Stimulated activated CD4-positive, alpha-beta T cell treated with anti-CD3 and anti-CD28 coated beads, Interleukin-12 subunit alpha, Interleukin-12 subunit beta, amount 100 ng/mL, for 48 hours (primary cell): ENCODE measurements around the gene POTEG.
"Not testable (repeated sequence)": the region's sequence is repeated elsewhere in the genome, so short reads cannot be mapped to it uniquely, and the experiment has no call there.

Source experiments
- DNase-seq, 3 donors: peaks; one replicate each; pipeline ENCODE4 v3.0.0-alpha.2; 2020; ENCODE audit warnings: low read depth in 2 of 3, low spot score in 1 of 3

The POTEG gene

GRCh38 chr14:19434241-19434640, at the start of gene POTEG:
TSS of gene POTEG (minus strand) at chr14:19434341. CDS start at chr14:19434289, 52 bp downstream.
- not testable (repeated sequence) for DNase-seq

GRCh38 chr14:19482093-19482492, 48.0 kb upstream of the POTEG start:
- not testable (repeated sequence) for DNase-seq

GRCh38 chr14:19481421-19481820, 47.3 kb upstream of the POTEG start:
- DNase-seq, result not testable (repeated sequence)

- not testable (repeated sequence) for DNase-seq
These were observed 46.4 kb upstream of the POTEG start for GRCh38 chr14:19480491-19480890.

GRCh38 chr14:19445761-19446160, 11.6 kb upstream of the POTEG start:
- not testable (repeated sequence) for DNase-seq

GRCh38 chr14:19439826-19440225, 5.7 kb upstream of the POTEG start:
- DNase-seq, result not testable (repeated sequence)

GRCh38 chr14:19439219-19439618, 5.1 kb upstream of the POTEG start:
- DNase-seq, result not testable (repeated sequence)

- not testable (repeated sequence) for DNase-seq
These were observed 2.9 kb upstream of the POTEG start for GRCh38 chr14:19437126-19437443.

GRCh38 chr14:19436311-19437125, 2.4 kb upstream of the POTEG start:
- DNase-seq, result not testable (repeated sequence)

- DNase-seq, result not testable (repeated sequence)
These were observed 1.7 kb upstream of the POTEG start for GRCh38 chr14:19435852-19436251.

GRCh38 chr14:19434891-19435290, 750 bp upstream of the POTEG start:
- not testable (repeated sequence) for DNase-seq

- DNase-seq, result not testable (repeated sequence)
These were observed 376 bp downstream of the POTEG start for GRCh38 chr14:19433765-19434164.

GRCh38 chr14:19408519-19408918, 25.6 kb downstream of the POTEG start:
- not testable (repeated sequence) for DNase-seq

- not testable (repeated sequence) for DNase-seq
These were observed 32.0 kb downstream of the POTEG start for GRCh38 chr14:19402097-19402496.

GRCh38 chr14:19394727-19395126, 39.4 kb downstream of the POTEG start:
- DNase-seq, result not testable (repeated sequence)

- not testable (repeated sequence) for DNase-seq
These were observed 43.9 kb downstream of the POTEG start for GRCh38 chr14:19390230-19390629.

GRCh38 chr14:19388741-19389140, 45.4 kb downstream of the POTEG start:
- not testable (repeated sequence) for DNase-seq

- not testable (repeated sequence) for DNase-seq
These were observed 47.1 kb downstream of the POTEG start for GRCh38 chr14:19386996-19387395.

- DNase-seq, result not testable (repeated sequence)
These were observed 47.8 kb downstream of the POTEG start for GRCh38 chr14:19386309-19386708.

- DNase-seq, result not testable (repeated sequence)
These were observed 49.9 kb downstream of the POTEG start for GRCh38 chr14:19384088-19384781.

GRCh38 chr14:19383008-19383584, 51.0 kb downstream of the POTEG start:
- DNase-seq, result not testable (repeated sequence)

GRCh38 chr14:19380137-19380536, 54.0 kb downstream of the POTEG start:
- not testable (repeated sequence) for DNase-seq
